Calu3 (cell line): ENCODE data around the gene ARID1B. TPM values are rescaled to one million over a fixed set of nuclear protein-coding genes. Genes with fewer than 3 reads are reported as not detected.

ENCODE experiments used
- BruUV-seq: library from RNA; stranded (reverse); fragments of 400-500 nt; replicated peaks from 2 replicates; lab custom pipeline; 2021; lab: Mats Ljungman, UMichigan
- CTCF ChIA-PET: fragments of 300-600 bp; sonication (Branson Sonifier 250); formaldehyde crosslinking; loops from one replicate; lab custom pipeline; 2022; ENCODE audit warnings: antibody characterized with exemption; lab: Charles Lee
- DNase-seq: peaks from one replicate; pipeline ENCODE4 v3.0.0; 2022
- H3K27ac Mint-ChIP-seq: one replicate; pipeline ENCODE4 v1.8.0; 2022; ENCODE audit warnings: mixed read lengths; ENCODE audit not compliant: unreplicated experiment
- H3K27me3 Mint-ChIP-seq: one replicate; pipeline ENCODE4 v1.8.0; 2022; ENCODE audit warnings: mixed read lengths; ENCODE audit not compliant: unreplicated experiment
- H3K36me3 Mint-ChIP-seq: one replicate; pipeline ENCODE4 v1.8.0; 2022; ENCODE audit warnings: mild to moderate bottlenecking, moderate library complexity, mixed read lengths; ENCODE audit not compliant: insufficient read depth, unreplicated experiment
- H3K4me1 Mint-ChIP-seq: one replicate; pipeline ENCODE4 v1.8.0; 2022; ENCODE audit warnings: mild to moderate bottlenecking, low read depth, mixed read lengths; ENCODE audit not compliant: unreplicated experiment
- H3K4me3 Mint-ChIP-seq: one replicate; pipeline ENCODE4 v1.8.0; 2022; ENCODE audit warnings: mild to moderate bottlenecking, low read depth, moderate library complexity, mixed read lengths; ENCODE audit not compliant: unreplicated experiment
- H3K9me3 Mint-ChIP-seq: one replicate; pipeline ENCODE4 v1.8.0; 2022; ENCODE audit warnings: low read depth, mixed read lengths; ENCODE audit not compliant: unreplicated experiment
- intact Hi-C: fragments of 100-400 bp; cut with micrococcal nuclease; formaldehyde crosslinking; loops from one replicate; pipeline ENCODE4 v1.10.0; 2022; ENCODE audit not compliant: unreplicated experiment
- total RNA-seq: library from RNA; stranded (reverse); gene quantifications from 2 replicates; pipeline ENCODE4 v1.2.3, GENCODE V29; 2022
- TF ChIP-seq, protein P1 (sequence below): fragments of 200-600 bp; IDR thresholded peaks from one replicate; pipeline ENCODE4 v1.8.0; 2022; ENCODE audit warnings: antibody characterized with exemption; ENCODE audit not compliant: unreplicated experiment

Gene ARID1B
- total RNA-seq, 1 experiment from 2014 or later = 53.5 TPM

DNA sequence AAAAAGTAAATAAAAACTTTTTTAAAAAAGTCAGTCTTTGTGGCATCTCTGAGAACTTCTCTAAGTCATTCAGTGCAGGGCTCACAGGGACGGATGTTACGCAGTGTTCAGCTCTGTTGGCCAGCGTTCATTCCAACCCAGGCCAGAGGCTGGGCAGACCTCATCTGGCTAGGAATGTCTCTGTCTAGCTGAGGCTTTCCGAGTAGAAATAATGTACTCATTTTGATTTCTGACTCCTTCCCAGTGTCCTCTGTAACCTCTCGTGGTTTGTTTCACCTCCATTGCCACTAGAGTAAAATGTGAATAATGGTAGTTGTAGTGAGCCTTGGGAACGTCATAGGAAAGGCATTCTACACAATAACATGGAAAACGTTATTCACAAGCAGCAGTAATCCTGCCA lies 411.0 kb downstream of the ARID1B start:
- intact Hi-C loops = no loop called here
- H3K4me3 Mint-ChIP-seq = no peak overlapping the region
- CTCF ChIA-PET = no interaction called here

DNA sequence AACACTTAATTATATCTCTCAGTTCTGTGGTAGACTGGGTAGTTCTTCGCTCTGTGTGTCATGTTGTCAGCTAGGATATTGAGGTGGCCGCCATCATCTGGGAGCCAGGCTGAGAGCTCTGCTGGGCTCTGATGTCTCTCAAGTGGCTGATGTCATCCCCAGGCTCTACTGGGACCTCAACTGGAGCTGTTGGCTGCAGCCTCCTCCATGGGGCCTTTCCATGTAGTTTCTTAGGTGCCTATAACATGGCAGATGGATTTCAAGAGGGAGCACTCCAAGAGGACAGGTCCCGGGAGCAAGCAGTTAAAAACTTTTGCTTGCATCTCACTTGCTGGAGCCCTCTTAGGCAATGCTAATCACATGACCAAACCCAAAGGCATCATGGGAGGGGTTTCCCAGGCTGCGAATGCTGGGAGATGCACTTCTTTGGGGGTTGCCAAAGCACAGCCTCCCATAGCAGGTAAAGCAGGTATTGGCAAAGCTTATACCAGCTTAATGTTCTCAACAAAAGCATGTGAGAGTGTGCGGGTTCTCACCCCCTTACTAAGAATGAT lies 416.3 kb downstream of the ARID1B start:
- H3K4me1 Mint-ChIP-seq = no peaks in the 10 kb centered on the region
- no peaks in the 10 kb centered on the region for H3K27me3 Mint-ChIP-seq
- no peak for DNase-seq
- no peak overlapping the region for H3K4me3 Mint-ChIP-seq
- peaks cover 8% of the 10 kb centered on the region for H3K36me3 Mint-ChIP-seq
- no peaks in the 10 kb centered on the region for H3K9me3 Mint-ChIP-seq
- TF ChIP-seq, protein P1, sequence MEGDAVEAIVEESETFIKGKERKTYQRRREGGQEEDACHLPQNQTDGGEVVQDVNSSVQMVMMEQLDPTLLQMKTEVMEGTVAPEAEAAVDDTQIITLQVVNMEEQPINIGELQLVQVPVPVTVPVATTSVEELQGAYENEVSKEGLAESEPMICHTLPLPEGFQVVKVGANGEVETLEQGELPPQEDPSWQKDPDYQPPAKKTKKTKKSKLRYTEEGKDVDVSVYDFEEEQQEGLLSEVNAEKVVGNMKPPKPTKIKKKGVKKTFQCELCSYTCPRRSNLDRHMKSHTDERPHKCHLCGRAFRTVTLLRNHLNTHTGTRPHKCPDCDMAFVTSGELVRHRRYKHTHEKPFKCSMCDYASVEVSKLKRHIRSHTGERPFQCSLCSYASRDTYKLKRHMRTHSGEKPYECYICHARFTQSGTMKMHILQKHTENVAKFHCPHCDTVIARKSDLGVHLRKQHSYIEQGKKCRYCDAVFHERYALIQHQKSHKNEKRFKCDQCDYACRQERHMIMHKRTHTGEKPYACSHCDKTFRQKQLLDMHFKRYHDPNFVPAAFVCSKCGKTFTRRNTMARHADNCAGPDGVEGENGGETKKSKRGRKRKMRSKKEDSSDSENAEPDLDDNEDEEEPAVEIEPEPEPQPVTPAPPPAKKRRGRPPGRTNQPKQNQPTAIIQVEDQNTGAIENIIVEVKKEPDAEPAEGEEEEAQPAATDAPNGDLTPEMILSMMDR = no peak
- CTCF ChIA-PET = no interaction called here
- BruUV-seq = no TSS peak
- intact Hi-C loops = no loop called here
- H3K27ac Mint-ChIP-seq = no peak overlapping the region

More for the DNA sequence above, 411.0 kb downstream of the ARID1B start:
- no peak overlapping the region for H3K27ac Mint-ChIP-seq
- no peaks in the 10 kb centered on the region for H3K9me3 Mint-ChIP-seq
- H3K4me1 Mint-ChIP-seq = peaks cover 21% of the 10 kb centered on the region
- no TSS peak for BruUV-seq
- TF ChIP-seq, protein P1 = no peak
- no peaks in the 10 kb centered on the region for H3K27me3 Mint-ChIP-seq
- peaks cover 9% of the 10 kb centered on the region for H3K36me3 Mint-ChIP-seq
- DNase-seq = no peak

DNA sequence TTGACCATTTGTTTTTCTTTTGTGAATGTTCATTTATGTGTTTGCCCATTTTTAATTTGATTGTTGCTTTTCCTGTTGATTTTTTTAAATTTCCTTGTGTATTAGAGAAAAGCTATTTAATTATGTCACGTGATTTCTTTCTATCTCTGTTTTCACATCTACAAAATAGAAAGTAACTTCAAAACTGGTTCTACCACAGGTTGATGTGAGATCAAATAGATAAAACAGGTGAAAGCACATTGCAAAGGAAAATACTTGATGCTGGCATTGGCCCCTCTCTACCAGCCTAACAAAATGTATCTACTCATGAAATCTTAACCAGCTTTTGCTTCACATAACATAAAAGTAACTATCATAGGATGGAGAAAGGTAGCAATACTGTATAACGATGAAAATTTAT lies 416.9 kb downstream of the ARID1B start:
- H3K4me1 Mint-ChIP-seq = no peaks in the 10 kb centered on the region
- TF ChIP-seq, protein P1 = no peak
- DNase-seq = no peak
- H3K36me3 Mint-ChIP-seq = peaks cover 8% of the 10 kb centered on the region
- no peaks in the 10 kb centered on the region for H3K9me3 Mint-ChIP-seq
- intact Hi-C loops = no loop called here
- BruUV-seq = no TSS peak
- H3K27me3 Mint-ChIP-seq = no peaks in the 10 kb centered on the region
- CTCF ChIA-PET = no interaction called here
- H3K4me3 Mint-ChIP-seq = no peak overlapping the region
- no peak overlapping the region for H3K27ac Mint-ChIP-seq

DNA sequence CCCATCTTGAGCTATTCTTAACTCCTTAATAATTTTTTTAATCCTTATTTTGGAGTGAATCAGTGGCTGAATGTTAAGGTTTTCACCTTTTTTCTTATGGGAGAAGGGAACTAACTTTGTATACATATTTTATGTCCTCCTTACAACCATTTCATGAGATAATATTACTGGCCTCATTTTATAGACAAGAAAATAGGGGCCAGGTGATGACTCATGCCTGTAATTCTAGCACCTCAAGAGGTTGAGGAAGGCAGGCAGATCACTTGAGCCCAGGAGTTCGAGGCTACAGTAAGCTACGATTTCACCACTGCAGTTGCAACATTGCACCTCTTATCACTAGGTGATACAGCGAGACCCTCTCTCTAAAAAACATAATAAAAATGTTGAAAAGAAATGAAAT lies 417.5 kb downstream of the ARID1B start:
- no peak for DNase-seq
- Mint-ChIP-seq H3K27ac (no peak overlapping the region), H3K4me1 (no peaks in the 10 kb centered on the region), H3K27me3 (no peaks in the 10 kb centered on the region), H3K36me3 (peaks cover 8% of the 10 kb centered on the region), H3K4me3 (no peak overlapping the region), H3K9me3 (no peaks in the 10 kb centered on the region)
- TF ChIP-seq, protein P1 = no peak
- no TSS peak for BruUV-seq
- intact Hi-C loops = no loop called here
- CTCF ChIA-PET = interaction anchor here (0.6 kb wide), 1 partner anchor 394 kb away, joined by 3 read pairs; no protein-coding TSS in a partner anchor
